BJ (cell line): ENCODE measurements around the gene IL23A. TPM values are rescaled to one million over a fixed set of nuclear protein-coding genes. Genes with fewer than 3 reads are reported as not detected.
A peak's percentile ranks its signal among the peaks of the same experiment; 100 is the strongest.

Source experiments
- CTCF ChIA-PET: fragments of 350-600 bp; formaldehyde crosslinking; extraction: SDS; loops from one replicate; lab custom pipeline; 2021; ENCODE audit warnings: antibody characterized with exemption, inconsistent platforms; lab: Yijun Ruan, JAX
- POLR2A ChIA-PET: fragments of 300-600 bp; sonication (Branson Sonifier 250); formaldehyde crosslinking; extraction: SDS; loops from one replicate; lab custom pipeline; 2021; ENCODE audit warnings: antibody characterized with exemption; lab: Charles Lee
- DNase-seq: peaks from one replicate; pipeline ENCODE4 v3.0.0-alpha.2; 2011; ENCODE audit warnings: low read depth
- H3K27me3 ChIP-seq: 2 replicates; pipeline ENCODE4 v1.6.0; 2011; ENCODE audit warnings: low read length; ENCODE audit not compliant: control insufficient read depth, insufficient read depth
- H3K36me3 ChIP-seq: 2 replicates; pipeline ENCODE4 v1.5.1; 2011; ENCODE audit warnings: low read length; ENCODE audit not compliant: control insufficient read depth, insufficient read depth
- H3K4me3 ChIP-seq: 2 replicates; pipeline ENCODE4 v1.5.1; 2011; ENCODE audit warnings: low read depth, mild to moderate bottlenecking, control low read depth, low read length
- polyA plus RNA-seq: library from polyadenylated mRNA; depleted of rRNA; stranded (reverse); fragments of >200 nt; gene quantifications from 2 replicates; pipeline ENCODE4 v1.2.3, GENCODE V29; 2011
- TF ChIP-seq, protein P1 (sequence below): IDR thresholded peaks from 2 replicates; pipeline ENCODE4 v1.5.1; 2011; ENCODE audit warnings: low read depth, mild to moderate bottlenecking, control low read depth, inconsistent platforms, low read length, moderate library complexity; ENCODE audit not compliant: insufficient read depth

Gene IL23A
- polyA plus RNA-seq, 1 experiment = 0.12 TPM

- no peaks in the 10 kb centered on the region for H3K27me3 ChIP-seq
- DNase-seq = no peak
- ChIA-PET POLR2A (no interaction called here), CTCF (interaction anchor here (1.3 to 2.4 kb wide), 4 partner anchors 9 to 180 kb away, joined by 3 to 7 read pairs (median 6); partner anchors contain the start of gene COQ10A)
- H3K36me3 ChIP-seq = peaks cover 1% of the 10 kb centered on the region; the same call in 1 of the 2 replicates
- peak overlapping the region; percentile 85 for H3K4me3 ChIP-seq
- TF ChIP-seq, protein P1, sequence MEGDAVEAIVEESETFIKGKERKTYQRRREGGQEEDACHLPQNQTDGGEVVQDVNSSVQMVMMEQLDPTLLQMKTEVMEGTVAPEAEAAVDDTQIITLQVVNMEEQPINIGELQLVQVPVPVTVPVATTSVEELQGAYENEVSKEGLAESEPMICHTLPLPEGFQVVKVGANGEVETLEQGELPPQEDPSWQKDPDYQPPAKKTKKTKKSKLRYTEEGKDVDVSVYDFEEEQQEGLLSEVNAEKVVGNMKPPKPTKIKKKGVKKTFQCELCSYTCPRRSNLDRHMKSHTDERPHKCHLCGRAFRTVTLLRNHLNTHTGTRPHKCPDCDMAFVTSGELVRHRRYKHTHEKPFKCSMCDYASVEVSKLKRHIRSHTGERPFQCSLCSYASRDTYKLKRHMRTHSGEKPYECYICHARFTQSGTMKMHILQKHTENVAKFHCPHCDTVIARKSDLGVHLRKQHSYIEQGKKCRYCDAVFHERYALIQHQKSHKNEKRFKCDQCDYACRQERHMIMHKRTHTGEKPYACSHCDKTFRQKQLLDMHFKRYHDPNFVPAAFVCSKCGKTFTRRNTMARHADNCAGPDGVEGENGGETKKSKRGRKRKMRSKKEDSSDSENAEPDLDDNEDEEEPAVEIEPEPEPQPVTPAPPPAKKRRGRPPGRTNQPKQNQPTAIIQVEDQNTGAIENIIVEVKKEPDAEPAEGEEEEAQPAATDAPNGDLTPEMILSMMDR = no peak
Measured at GRCh38 chr12:56299308-56299852, 39.3 kb upstream of the IL23A start.

DNA sequence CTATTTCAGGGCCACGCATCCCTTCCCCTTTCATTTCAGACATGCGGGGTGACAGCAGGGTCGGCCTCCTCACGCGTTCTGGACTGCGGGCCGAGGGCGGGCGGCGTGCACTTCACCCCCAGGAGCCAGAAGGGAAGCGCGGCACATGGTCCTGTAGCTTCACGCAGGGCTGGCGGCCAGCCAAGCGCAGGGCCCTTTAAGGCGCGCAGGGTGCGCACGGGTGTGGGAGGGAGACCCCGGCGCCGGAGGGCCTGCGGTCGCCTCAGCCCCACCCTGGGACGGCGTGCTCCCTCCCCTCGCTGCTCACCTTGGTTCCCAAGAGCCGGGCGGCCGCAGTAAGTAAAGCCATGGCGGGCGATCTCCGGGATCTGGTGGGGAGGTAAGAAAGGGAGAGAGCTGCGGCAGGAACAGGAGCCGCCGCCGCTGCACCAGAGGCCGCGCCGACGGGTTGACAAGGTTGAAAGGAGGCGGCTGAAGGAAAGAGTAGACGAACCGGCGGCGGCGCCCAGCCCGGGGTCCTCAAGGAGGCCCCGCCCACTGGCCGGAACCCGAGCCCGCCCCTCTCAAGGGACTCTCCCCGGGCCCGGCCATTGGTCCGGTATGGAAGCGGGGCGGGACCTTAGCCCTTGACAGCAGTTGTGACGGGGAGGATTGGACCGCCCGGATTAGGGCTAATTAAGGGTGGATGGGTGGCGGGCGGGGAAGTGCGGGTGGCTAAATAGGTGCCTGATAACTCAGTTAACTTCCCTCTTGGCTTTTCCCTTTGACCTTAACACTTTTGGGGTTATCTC, 38.6 kb upstream of the IL23A start, which contains the start of gene CS:
Gene CS (minus strand): TSS at position 478 of the 791 bp plus-strand sequence. CDS start 129 bp downstream, at position 349.
- ChIA-PET CTCF (interaction anchor here (0.9 to 2.4 kb wide), 7 partner anchors 10 to 181 kb away, joined by 3 to 7 read pairs (median 4); partner anchors contain the start of gene COQ10A), POLR2A (no interaction called here)
- Histone ChIP-seq H3K36me3 (peaks cover 1% of the 10 kb centered on the region; the same call in 1 of the 2 replicates), H3K27me3 (no peaks in the 10 kb centered on the region), H3K4me3 (peak within 1 kb of the TSS; percentile 85)
- peak; percentile 73 for DNase-seq
- TF ChIP-seq, protein P1 = no peak

DNA sequence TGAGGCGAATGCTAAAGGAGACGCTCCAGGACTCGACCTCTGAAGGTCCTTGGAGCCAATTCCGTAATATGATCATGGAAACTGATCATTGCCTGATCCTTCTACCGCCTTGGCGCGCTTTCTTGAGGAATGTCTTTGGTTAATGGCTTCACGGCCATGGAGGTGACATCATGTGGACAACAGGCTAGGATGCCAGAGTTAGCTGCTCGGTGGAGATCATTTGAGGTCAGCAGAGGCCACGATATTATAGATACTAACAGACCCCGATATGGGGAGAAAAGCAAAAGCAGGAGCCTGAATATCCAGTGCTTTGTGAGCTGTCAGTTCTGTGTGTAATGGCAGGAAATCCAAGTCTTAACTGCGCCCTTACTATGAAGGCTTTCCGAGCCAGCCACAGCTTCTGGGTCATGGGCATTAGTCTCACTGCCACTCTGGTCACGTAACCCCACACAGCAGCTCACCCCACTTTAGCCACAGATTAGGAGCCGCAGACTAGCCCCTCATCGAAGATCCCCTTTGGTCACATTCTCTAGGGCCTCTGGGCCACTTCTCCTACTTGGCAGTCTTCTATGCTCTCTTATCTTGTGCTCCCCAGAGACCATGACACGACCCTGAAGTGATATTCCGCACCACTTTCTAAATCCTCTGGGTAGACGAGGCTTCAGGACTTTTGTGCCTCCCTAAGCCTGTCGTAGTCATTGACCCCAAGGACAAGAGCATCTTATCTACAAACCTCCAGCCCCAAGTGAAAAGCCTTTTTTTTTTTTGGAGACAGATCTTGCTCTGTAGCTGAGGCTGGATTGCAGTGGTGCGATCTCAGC, 37.8 kb upstream of the IL23A start:
- no peak for DNase-seq
- ChIA-PET CTCF (interaction anchor here (0.9 to 1.4 kb wide), 5 partner anchors 14 to 93 kb away, joined by 3 to 5 read pairs (median 3); partner anchors contain the start of genes COQ10A and PAN2), POLR2A (no interaction called here)
- peak overlapping the region; percentile 85 for H3K4me3 ChIP-seq
- peaks cover 1% of the 10 kb centered on the region; the same call in 1 of the 2 replicates for H3K36me3 ChIP-seq
- TF ChIP-seq, protein P1 = no peak
- no peaks in the 10 kb centered on the region for H3K27me3 ChIP-seq

DNA sequence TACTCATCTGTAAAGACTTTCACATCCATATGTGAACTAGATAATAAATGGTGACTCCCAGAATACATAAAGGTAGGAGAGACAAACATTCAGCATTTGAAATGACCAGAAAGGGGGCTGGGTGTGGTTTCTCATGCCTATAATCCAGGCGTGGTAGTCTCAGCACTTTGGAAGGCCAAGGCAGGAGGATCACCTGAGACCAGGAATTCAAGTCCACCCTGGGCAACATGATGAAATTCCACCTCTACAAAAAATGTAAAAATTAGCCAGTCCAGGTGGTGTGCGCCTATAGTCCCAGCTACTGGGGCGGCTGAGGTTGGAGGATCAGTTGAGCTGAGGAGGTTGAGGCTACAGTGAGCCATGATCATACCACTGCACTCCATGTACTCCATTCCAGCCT, 34.4 kb upstream of the IL23A start:
- CTCF ChIA-PET = no interaction called here
- POLR2A ChIA-PET = no interaction called here
- Histone ChIP-seq H3K27me3 (no peaks in the 10 kb centered on the region), H3K36me3 (peaks cover 3% of the 10 kb centered on the region; the same call in 1 of the 2 replicates), H3K4me3 (no peak overlapping the region)
- DNase-seq = no peak
- TF ChIP-seq, protein P1 = no peak
